ENCODE data around the gene BRCA2.

The BRCA2 gene

DNA sequence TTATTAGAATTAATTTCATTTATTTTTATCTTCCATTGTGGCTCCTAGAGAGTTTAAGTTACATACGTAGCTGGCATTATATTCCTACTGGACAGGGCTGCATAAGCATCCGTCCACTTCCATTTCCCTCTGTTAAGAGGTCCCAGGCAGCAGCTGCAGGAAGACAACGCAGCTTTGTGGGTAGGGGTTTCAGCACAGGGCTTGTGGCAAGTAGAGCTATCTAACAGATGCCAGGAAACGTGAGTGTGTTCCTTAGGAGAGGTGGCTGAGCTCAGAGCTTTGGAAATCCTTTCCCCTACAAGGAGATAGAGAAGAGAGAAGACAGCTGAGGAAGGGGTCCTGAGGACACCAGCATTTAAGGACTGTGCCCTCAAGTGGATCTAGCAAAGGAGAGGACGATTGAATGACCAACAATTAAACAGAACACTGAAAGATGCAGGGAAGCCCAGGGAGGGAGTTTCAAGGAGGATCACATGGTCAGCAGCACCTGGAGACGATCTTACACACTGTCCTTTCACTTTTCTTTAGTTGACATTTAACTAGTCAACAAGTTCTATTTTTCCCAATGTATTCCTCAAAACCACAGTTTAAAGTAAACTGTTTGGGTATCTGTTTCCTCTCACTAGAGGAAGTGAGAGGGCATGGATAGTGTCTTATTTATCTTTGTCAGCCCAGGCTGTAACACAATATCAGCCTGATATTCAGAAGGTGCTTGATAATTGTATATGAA, 114.9 kb downstream of the BRCA2 start:
- FAIRE-seq, result no peak

GRCh38 chr13:32431361-32431760, 116.1 kb downstream of the BRCA2 start:
- no peak for FAIRE-seq

- no peak for FAIRE-seq
Measured at GRCh38 chr13:32432856-32433255, 117.5 kb downstream of the BRCA2 start.

DNA sequence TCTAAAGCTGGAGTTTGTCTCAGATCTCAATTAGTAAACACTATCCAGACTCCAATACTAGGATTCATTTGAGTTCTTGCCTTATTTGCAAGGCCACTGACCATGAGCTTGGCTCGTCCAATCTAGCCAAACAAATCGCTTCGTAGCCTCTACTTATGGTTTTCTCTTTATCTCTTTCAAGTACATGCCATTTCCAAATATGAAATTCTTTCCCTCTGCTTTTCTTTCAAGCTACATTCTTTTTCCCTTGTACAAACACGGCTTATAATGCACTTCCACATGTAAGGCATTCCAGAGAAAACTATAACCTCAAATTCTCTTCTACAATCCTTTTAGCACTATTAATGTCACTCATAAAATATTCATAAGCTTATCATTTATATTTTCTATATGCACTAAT, 123.6 kb downstream of the BRCA2 start:
- no peak for FAIRE-seq

DNA sequence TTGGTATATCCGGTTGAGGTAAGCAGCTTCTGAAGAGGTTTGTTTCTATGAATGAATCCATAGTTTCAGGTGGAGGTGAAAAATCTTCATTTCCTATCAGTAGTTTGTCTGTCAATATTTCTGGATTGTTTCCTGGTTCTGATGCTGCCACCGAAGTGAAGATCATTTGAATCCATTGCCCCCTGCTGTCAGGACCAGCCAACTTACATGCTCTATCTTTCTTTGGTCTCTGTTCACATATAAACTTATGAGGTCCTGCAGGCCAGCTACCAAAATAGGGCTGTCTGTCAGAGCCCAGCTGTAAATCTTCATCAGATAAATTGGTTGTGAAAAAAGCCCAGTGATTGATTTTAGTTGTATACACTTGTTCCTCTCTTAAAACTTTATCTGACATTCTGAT, 127.8 kb downstream of the BRCA2 start:
- no peak for FAIRE-seq

- FAIRE-seq, result no peak
Measured at GRCh38 chr13:32445461-32445860, 130.2 kb downstream of the BRCA2 start.

GRCh38 chr13:32446220-32446619, 130.9 kb downstream of the BRCA2 start:
- no peak for FAIRE-seq

DNA sequence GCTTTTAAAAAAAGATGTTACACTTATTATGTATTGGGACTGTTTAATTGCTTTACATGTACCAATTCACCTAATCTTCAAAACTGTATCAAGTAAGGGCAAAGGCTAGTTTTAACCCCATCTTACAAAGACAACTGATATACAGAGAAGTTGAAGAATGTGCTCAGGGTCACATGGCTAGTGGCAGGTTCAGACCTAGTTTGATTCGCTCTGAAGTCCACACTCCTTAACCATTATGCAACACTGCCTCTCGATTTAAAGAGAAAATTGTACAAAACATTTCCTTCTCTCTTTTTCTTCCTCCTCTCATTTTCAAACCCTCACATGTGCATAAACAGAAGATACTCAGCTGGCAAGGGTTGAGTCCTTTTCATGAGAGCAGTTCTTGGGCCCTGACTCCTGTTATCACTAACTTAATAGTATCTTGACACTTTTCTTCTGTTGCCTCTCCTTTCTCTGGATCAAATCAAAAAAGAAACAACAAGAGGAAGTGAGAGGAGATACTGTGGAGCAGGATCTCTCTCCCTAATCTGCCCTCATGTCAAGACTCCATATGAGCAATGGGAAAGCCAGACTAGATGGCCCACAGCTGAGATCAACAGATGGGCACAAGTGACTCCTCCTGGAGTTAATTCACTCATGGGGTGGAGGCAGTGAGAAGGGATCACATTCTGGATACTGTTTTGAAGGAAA, 131.6 kb downstream of the BRCA2 start:
- FAIRE-seq, result no peak

GRCh38 chr13:32447894-32448623, 132.8 kb downstream of the BRCA2 start:
- no peak for FAIRE-seq

DNA sequence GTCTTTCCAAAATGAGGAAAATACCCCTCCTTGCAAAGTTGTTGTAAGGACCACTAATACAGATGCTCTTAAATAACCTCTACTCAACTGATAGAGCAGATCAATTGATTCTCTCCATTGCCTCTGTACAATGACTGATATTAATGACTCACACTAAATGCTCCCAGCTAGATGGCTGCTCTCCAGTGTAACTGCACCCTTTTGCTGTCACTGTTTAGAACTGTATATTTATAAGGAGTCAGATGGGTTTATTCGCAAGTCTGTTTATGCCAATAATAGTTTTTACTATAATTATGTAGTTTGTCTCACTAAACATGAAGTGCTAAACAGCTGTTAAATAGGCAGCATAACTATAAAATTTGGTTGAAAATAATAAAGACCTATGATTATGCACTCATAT, 133.7 kb downstream of the BRCA2 start:
- no peak for FAIRE-seq

Measured in colon (tissue), 2 donors.